GM12874 (cell line): ENCODE data around the gene LDLRAD3.
A peak's percentile ranks its signal among the peaks of the same experiment; 100 is the strongest.

ENCODE experiments used
- CTCF ChIP-seq: IDR thresholded peaks from 2 replicates; pipeline ENCODE4 v1.5.1; 2011; ENCODE audit warnings: low read depth, mild to moderate bottlenecking, control low read depth, low read length, moderate library complexity; ENCODE audit not compliant: insufficient read depth

Gene LDLRAD3

GRCh38 chr11:36257351-36257750 lies 313.5 kb downstream of the LDLRAD3 start:
- no peak for TF ChIP-seq CTCF

GRCh38 chr11:36258730-36259360 lies 315.0 kb downstream of the LDLRAD3 start:
- peak; percentile 57 for TF ChIP-seq CTCF

DNA sequence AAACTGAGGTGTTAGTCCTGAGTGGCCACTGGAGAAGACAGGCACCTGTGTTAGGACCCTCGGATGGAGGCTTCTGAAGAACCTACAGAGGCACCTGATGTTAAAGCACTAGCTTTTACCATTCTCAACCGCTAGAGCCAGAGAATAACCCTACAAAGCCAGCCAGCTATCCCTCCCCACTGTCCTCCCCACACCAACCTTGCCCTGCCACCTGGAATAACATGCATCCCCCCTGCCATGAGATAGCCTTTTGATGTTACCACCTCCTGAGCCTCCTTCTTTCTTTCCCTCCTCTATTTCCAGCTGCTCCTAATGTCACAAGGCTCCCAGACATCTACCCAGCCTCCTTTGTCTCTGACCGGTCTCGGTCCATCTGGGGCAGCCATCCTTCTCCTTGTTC lies 317.2 kb downstream of the LDLRAD3 start:
- no peak for TF ChIP-seq CTCF

DNA sequence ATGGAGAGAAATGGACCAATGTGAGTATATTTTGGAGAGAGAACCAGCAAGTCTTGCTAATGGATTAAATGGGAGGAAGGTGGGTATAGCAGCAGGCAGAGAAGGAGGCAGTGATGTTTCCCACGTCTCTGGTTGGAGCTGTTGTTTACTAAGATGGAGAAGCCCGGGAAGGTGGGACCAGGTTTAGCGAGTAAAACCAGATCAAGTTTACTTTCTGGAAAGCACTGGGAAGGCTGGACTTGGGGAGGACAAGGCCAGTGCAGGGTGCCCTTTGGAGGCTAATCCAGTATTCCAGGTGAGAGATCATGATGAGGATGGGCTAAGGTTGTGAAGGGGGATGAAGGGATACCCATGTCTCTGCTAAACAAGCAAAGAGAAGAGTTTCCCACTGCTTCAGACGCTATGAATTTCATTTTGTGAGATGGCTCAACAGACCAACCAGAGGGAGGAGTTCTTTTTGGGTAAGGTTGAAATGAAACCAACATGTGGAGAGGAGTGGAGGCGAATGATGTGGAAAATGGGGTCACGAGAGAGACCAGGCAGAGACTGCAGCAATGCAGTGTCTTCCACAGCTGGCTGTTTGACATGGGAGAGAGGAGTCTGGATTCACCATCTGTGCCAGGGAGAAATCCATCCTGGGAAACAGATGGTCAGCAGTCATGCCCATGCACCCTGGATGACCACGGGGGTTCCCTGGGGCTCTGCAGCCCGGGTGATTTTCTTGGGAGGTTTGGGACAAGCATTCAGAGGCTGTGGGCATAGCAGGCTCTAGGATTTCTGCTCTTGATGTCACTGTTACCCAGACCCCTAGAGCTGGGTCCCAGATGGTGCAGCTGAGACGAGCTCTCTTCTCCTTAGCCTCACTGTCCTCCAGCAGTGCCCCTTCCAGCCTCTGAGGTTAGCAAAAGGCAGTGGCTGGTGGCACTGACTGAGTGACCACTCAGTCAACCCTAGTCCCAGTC lies 320.4 kb downstream of the LDLRAD3 start:
- TF ChIP-seq CTCF: no peak

- TF ChIP-seq CTCF: no peak
Observed at GRCh38 chr11:36264973-36265344, 321.1 kb downstream of the LDLRAD3 start.

DNA sequence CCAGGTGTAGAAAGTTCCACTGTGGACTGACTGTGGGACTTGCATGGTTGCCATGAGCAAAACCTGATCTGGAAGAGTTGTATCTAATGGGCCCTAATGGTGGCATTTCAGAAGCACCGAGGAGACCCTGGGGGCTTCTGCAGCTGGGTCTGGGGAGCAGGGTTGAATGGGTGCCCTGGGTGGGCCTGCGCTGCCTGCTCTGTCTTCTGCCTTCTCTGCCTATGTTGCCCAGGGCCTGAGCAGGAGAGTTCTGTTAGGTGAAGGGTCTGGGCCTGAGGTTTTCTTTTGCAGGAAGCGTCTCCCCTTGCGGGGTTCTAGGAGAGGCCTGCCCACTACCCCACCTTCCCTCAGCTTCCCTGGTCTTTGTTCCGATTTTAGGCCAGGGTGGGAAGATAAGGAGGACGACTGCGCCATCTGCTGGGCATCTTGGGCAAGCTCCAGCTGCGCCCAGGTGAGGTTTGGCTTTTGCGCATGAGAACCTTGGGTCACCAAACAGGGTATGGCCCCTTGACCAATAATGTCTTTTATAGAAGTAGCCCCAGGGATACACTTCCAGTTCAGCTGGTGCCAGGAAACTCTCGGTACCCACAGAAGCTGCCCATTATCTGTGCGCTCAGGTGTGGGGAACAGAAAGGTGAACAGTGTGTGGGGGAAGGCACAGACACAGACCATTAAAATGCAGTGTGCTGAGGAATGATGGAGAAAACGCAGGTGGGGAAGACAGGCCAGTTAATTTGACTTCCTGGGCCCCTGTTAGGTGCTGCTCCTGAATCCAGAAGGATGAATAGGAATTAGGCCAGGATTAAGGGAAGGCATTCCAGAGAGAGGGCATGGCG lies 322.1 kb downstream of the LDLRAD3 start:
- TF ChIP-seq CTCF: peak; percentile 88

- TF ChIP-seq CTCF: no peak
Observed at GRCh38 chr11:36266767-36267166, 322.9 kb downstream of the LDLRAD3 start.
